Measurements from ENCODE around the gene WAPL.

- TF ChIP-seq TAF1 (CRISPR knock-in tag; IDR thresholded peaks at IDR 0.05) (no peak), MAFG (CRISPR knock-in tag; IDR thresholded peaks at IDR 0.05) (no peak), HDAC2 (CRISPR knock-in tag; IDR thresholded peaks at IDR 0.05) (no peak), PREB (CRISPR knock-in tag; IDR thresholded peaks at IDR 0.05) (no peak), PBX3 (CRISPR knock-in tag; IDR thresholded peaks at IDR 0.05; ENCODE audit: borderline replicate concordance) (no peak), ZFP36L1 (CRISPR knock-in tag; IDR thresholded peaks at IDR 0.05) (no peak)
Measured at GRCh38 chr10:86538547-86538946, 17.0 kb upstream of the WAPL start.
